ENCODE data around the gene GNG10.
"Not testable (repeated sequence)": the region's sequence is repeated elsewhere in the genome, so short reads cannot be mapped to it uniquely, and the experiment has no call there.

GNG10 gene

GRCh38 chr9:111657051-111657450 lies 4.4 kb upstream of the GNG10 start:
- FAIRE-seq = no peak

GRCh38 chr9:111658943-111659342 lies 2.5 kb upstream of the GNG10 start:
- FAIRE-seq = no peak

- no peak for FAIRE-seq
Measured at GRCh38 chr9:111659691-111660090, 1.7 kb upstream of the GNG10 start.

- FAIRE-seq = no peak
Measured at GRCh38 chr9:111661802-111662521, 557 bp downstream of the GNG10 start.

GRCh38 chr9:111662576-111663300 lies 1.3 kb downstream of the GNG10 start:
- no peak for FAIRE-seq

- no peak for FAIRE-seq
Measured at GRCh38 chr9:111663301-111663823, 2.0 kb downstream of the GNG10 start.

GRCh38 chr9:111668026-111668573 lies 6.7 kb downstream of the GNG10 start:
- FAIRE-seq = no peak

GRCh38 chr9:111668601-111669000 lies 7.2 kb downstream of the GNG10 start:
- not testable (repeated sequence) for FAIRE-seq

- FAIRE-seq = no peak
Measured at GRCh38 chr9:111674319-111674718, 12.9 kb downstream of the GNG10 start.

- no peak for FAIRE-seq
Measured at GRCh38 chr9:111676116-111676515, 14.7 kb downstream of the GNG10 start.

GRCh38 chr9:111678293-111678692 lies 16.9 kb downstream of the GNG10 start:
- no peak for FAIRE-seq

- FAIRE-seq = no peak
Measured at GRCh38 chr9:111679199-111679598, 17.8 kb downstream of the GNG10 start.

- no peak for FAIRE-seq
Measured at GRCh38 chr9:111683392-111683791, 22.0 kb downstream of the GNG10 start.

- peak; percentile 87 for FAIRE-seq
Measured at GRCh38 chr9:111691672-111692329, 30.4 kb downstream of the GNG10 start.

- FAIRE-seq = no peak
Measured at GRCh38 chr9:111696796-111697195, 35.4 kb downstream of the GNG10 start.

GRCh38 chr9:111700776-111701175 lies 39.4 kb downstream of the GNG10 start:
- FAIRE-seq = peak; percentile 5

GRCh38 chr9:111704503-111704902 lies 43.1 kb downstream of the GNG10 start:
- FAIRE-seq = no peak

- FAIRE-seq = no peak
Measured at GRCh38 chr9:111711548-111711947, 50.1 kb downstream of the GNG10 start.

- no peak for FAIRE-seq
Measured at GRCh38 chr9:111712369-111712768, 51.0 kb downstream of the GNG10 start.

GRCh38 chr9:111715471-111715870 lies 54.1 kb downstream of the GNG10 start:
- FAIRE-seq = no peak

GRCh38 chr9:111719541-111719940 lies 58.1 kb downstream of the GNG10 start:
- no peak for FAIRE-seq

Data from islet of Langerhans (tissue), 1 donor.